AG20443 (cell line): ENCODE data around the gene LRIT2.

Experiments used
- DNase-seq: peaks from one replicate; pipeline ENCODE4 v3.0.0; 2012; ENCODE audit warnings: low spot score, mixed read lengths

LRIT2 gene

DNA sequence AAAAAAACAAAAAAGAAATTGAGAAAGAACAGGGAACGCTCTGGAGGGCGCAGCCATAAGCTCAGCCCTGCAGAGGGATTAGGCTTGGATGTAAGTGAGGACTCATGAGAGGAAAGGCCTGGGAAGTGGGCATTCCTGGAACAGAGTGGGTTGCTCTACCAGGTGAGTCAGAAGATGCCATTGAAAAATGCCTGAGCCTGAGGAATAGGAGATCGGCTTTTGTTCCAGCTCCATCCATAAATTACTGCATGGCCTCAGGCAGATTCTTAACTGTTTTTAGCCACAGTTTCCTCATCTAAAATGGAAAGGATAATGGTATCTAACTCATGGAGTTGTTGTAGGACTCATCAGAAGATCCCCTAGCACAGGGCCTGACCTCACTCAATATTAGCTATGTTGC is 18.4 kb upstream of the LRIT2 start:
- DNase-seq = no peak

DNA sequence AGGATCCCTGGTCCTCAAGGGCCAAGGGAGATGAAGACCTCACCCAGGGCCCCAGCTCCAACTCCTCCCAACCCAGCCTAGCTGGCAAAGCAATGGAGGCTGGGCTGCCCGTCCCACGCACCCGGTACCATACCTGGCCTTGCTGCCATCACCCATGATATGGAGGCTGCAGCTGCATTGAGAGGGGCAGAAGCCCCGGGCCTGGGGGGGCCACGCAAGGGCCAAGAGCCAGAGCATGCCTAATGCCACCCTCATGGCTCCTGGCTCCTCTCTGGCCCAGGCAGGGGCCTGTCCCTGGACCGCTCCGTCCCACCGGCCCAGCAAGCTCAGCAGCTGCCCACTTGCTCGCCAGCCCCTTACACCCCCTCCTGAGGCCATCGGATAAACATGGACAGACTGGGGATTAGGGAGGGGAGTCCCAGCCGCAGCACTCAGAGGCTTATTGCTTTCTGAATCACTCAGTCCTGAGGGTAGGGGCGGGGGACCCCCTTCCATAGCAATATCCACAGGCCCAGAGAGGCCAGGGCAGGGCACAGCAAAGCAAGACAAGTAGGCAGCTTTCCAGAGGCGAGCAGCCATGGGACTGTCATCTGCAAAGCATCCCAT is 15.9 kb upstream of the LRIT2 start, which contains the start of gene LRIT1:
LRIT1 (minus strand) TSS at position 362 of the 606 bp plus-strand sequence; CDS start at position 255, 107 bp downstream.
- DNase-seq = no peak

DNA sequence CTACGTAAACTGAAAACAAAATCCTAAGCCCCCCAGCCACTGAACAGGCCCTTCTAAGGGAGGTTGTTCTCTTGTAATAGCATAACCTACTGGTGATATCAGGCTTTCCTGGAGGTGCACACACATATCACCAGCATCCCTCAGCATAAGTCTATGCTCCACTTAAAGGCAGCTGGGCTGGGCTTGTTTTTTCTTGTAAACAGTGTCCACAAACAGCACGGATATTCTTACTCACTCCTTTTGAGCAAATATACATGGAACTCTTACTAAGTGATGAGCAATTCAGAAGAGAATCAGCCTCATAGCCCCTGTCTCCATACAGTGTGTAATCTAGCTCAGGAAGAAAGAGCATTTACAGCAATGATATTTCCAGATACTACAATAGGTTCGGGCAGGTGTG is 13.6 kb upstream of the LRIT2 start:
- DNase-seq = no peak

DNA sequence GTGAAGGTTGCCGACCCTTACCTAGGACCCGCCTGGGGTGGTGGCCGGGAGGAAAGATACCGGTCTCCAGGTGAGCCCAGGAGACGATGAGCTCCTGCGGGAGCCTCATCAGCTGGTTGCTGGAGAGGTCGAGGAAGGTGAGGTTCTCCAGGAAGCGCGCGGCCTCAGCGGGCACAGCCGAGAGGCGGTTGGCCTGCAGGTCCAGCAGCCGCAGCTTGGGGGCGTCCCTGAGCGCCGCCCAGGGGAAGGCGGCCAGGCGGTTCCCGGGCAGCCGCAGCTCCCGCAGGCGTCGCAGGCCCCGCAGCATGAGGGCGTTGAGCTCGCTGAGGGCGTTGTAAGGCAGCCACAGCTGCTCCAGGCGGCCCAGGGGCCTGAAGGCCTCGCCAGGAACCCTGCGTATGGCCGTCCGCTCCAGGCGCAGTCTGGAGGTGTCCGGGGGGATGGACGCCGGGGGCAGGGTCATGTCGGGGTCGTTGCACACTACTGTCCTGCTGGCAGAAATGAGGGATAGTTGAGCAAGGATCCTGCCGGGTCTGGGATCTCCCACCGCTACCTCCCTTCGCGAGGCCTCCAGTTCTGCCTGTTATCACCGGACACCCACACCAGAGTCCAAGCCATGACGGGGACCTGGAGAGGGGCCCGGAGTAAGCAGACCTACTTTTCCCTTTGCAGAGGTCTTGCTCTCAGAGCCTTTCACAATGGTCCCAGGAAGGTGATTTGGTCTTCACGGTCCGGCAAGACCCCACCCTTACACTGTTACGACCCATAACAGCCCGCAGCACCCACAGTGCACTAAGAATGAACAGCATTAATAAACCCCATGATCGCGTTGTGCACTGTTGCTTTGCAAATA is 12.1 kb upstream of the LRIT2 start:
- DNase-seq = peak; percentile 34

DNA sequence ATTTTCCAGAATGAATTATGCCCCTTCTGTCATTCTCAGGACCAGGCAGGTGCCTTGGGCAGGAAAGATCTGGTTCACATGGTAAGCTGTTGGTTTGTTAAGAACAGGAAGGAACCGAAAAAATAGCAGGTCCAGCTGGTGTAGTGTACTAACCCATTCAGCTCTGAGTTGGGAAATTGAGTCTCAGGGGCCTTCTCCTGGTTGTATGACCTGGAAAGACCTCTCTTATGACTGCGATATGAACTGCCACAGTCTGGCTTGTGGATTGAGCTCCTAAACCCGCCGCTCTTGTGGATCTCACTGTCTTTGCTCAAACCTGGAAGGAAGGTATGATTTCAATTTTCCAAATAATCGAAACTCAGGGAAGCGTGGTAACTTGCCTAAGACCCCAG is 11.5 kb upstream of the LRIT2 start:
- no peak for DNase-seq

DNA sequence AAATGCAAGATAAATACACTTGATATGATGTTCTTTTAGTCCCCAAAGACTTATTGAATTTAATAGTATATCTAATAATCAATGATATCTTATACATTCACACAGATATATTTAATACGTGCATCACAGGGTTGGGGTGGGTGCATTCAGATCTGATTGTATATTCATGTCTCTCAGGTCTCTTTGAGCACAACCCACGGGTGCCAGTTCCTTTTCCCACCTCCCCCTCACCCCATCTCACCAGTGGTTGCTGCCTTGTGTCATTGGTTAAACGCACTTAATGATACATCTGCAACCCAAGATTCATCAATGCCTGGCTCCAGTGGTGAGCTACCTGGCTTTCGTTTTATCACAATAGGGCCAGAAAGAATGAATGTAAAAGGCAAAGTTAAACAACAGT is 9.8 kb upstream of the LRIT2 start:
- DNase-seq = no peak

DNA sequence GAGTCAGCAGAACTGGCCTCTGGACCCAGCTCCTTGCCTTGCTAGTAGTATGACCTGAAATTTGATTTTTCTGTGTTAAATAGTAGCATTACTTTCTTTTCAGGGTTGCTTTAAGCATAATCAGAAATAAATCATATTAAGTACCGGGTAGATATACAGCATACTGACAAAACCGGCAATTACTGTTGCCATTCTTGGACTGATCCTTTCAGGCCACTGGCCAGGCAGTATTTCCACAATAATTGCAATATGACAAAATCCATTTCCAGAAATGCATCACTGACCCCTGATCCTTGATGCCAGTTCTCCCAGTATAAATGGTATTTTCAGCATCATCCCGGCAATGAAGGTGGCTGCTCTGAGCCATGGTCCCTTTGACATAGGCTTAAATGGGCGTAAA is 9.1 kb upstream of the LRIT2 start:
- DNase-seq = no peak

DNA sequence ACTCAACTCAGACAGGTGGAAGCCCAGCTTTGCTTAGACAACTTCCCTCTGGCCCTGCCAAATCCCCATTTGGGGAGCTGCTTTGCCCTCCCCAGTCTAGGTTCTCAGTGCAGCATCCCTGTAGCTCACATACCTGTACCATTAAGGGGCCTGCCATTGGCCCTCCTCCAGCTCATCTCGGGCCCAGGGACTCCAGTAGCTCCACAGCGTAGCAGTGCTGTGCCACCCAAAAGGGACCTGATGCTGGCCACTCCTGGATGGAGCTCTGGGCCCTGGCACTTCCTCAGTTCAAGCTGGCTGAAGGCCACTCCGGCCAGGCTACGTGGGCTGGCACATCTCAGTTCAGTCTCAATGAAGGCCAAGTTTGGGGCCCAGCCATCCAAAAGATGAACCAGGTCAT is 8.6 kb upstream of the LRIT2 start:
- no peak for DNase-seq

DNA sequence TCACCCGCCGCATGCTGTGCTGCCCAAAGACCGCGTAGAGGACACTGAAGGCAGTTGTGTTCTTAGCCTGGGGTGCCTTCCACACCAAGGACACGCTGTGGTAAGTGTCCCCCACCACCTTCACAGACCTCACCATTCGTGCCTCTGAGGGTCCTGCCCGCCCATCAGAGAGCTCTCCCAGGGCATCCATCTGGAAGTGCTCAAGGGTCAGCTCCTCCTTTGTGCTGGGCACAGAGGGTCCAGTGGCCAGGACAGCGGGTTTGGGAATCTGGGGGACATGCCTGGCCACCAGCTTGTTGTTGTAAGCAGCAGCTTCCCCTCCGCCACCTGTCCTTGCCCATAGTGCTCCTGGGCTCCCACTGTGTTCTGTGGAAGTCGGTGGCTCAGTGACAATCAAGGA is 7.0 kb upstream of the LRIT2 start:
- no peak for DNase-seq

DNA sequence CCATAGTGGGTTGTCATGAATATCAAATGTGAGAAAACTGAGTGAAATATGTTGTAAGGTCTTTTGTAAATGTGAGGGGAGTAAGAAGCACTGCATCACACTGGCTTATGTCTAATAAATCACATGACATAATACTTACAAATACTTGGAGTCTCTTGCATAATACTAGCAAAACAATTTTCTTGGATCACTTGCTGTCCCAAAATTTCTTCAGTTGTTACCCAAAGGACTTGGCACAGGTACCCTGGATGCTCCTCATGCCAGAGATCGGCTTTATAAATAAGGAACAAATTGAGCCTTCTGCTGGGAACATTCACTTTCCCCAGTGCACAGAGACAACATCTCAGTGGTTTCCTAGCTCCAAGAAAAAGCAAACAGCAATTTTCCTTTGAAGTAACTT is 5.0 kb upstream of the LRIT2 start:
- DNase-seq = no peak

DNA sequence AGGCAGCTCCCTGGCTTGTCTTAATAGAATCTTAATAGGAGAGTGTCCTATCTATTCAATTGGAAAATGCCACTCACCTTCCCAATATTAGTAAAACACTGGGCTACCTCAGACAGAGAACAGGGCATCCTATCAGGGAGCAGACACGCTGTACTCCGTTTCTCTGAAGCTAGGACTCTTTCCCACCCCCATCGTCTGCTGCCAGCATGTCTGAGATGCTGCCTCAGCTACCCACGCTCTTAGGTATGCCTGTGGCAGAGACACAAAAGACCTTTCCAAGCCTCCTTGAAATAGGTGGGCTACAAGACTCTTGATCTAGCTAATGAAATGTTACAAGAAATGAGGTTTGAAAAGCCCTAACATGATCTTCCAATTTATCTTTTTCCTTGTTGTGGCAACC is 2.5 kb upstream of the LRIT2 start:
- DNase-seq = no peak

DNA sequence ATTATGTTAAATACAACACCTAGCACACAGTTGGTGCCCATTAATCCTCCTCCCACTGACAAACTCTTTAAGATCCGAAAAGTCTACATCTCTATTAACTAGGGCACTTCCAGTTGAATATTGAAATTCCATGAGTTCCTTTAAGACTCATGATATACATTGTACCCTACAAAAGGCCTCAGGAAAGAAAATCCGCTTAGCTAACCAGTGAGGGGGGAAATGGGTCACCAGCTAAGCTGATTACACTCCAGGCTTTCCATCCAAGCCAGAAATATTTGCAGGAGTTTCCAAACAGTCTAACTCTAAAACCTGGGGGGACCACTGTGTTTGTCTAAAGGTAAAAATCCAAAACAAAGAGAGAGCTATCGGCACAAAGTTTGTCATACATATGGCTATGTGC is 1.3 kb upstream of the LRIT2 start:
- no peak for DNase-seq

DNA sequence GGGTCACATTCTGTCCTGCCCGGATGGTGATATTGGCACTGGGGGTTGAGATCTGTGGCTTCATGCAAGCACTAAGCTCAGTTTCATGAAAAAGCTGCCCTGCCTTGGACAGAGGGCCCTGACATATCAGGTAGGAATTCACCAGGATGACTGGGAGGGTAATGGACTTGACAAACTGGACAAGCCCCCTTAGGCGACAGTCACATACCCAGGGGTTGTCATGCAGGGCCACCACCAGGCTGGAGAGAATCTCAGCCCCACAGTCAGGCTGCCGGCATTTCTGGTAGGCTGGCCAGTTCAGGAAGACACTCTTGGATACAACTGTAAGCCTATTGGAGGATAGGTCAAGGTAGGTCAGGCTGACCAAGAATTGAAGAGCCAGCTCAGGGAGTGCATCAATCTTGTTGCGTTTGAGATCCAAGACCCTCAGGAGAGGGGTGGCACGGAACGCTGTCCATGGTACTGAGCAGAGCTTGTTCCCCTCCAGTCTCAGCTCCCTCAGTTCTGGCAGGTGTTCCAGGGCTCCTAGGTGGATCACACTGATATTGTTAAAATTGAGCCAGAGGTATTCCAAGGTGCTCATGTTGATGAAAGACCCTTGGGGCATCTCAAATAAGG is 824 bp downstream of the LRIT2 start:
- DNase-seq = no peak

DNA sequence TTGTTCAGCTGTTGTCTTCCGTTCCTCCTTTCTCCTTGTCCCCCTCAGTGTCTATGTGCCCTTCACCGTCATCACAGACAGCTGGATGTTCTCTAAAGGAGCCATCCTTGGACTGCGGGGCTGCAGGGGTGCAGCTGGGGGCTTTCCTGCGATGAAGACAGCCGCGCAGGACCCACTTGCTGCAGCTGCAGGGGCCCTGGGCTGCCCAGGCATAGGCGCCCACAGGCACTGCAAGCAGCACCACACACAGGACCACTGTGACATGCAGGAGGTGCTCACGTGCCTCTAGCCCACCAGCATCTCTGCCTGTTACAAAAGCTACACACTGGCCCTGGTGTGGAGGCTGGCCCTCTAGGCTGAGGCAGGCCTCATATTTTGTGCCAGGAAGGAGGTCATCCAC is 3.4 kb downstream of the LRIT2 start:
- no peak for DNase-seq

DNA sequence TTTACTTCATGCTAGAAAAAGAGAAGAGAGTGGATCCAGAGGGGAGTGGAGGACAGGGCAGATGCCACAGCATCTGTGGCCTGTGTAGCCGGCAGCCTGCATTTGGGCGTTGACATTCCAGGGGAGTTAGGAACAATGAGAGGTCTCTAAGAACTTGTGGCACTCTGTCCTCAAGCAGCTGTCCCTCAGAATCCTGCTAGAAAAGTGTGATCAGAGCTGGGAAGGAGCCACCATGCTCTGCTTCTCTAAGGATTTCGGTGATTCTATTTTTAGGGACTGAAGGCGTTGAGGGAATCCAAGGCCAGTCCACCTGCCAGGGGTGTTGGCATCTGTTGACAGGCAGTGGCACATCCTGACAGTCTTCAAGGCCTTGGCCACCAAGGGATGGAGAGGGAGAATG is 7.6 kb downstream of the LRIT2 start:
- no peak for DNase-seq

DNA sequence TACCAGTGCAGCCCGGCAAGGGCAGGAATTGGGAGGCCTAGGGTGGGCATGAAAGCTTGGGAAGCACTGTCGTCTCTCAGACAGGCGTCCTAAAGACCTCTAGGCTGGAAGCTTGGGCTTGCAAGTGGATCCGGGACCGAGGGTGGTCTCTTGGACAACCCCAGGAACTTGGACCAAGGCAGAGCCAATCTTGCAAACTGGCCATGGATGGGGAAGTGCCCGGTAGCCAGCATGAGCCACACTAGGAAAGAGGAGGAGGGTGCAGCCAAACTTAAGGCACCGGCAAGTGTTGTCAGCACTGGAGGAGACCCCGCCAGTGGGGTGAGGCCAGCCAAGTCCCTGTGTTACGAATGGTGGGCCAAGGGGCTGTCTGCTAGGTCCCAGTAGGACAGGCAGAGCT is 8.5 kb downstream of the LRIT2 start:
- DNase-seq = no peak

DNA sequence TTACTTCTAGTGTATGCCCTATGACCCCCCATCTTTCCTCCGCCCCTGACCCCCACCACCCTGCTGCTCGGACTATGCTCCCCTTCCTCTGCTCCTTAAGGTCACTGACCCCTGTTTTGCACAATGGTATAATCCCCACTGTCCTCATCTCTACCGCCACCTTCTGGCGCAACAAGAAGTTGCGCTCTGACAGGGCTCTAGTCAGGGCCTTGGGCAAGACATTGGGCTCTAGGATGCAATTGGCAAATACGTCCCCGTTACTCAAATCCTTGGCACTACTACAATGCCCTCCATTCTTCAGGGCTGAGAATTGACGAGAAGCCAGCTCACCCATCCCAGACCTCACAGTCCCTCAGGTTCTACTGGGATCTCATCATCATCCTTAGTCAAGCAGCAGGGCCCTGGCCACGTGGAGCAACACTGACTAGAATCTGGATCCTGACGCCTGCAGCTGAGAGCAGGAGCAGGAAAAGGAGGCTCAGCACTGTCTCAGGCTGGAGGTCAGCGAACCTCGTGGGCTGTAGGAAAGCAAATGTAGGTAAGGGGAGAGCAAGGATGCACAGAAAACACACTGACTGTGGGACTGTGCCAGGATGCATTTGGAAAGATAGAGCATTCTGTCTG is 10.6 kb downstream of the LRIT2 start:
- no peak for DNase-seq

DNA sequence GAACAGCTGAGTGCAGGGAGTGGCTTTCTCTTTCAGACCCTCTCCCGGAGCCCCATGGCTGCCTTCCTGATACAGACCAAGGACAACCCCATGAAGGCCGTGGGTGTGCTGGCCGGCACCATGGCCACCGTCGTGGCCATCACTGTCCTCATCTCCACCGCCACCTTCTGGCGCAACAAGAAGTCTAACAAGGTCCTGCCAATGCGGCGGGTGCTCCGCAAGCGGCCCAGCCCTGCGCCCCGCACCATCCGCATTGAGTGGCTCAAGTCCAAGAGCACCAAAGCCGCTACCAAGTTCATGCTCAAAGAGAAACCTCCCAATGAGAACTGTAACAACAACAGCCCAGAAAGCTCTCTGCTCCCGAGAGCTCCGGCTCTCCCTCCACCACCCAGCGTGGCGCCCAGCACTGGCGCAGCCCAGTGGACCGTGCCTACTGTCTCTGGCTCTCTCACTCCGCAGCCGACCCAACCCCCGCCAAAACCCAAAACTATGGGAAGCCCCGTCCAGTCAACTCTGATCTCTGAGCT is 11.2 kb downstream of the LRIT2 start:
- DNase-seq = no peak

DNA sequence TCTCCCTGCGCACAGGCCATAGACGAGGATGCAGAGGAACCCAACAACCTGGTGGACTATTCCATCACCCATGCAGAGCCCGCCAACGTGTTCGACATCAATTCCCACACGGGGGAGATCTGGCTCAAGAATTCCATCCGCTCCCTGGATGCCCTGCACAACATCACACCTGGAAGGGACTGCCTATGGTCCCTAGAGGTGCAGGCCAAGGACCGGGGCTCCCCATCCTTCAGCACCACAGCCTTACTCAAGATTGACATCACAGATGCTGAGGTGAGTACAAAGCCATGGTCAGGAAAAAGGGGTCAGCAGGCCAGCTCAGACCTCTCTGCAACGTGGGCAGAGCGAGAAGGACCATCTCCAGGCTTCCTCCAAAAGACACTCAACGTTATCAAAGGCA is 12.3 kb downstream of the LRIT2 start:
- no peak for DNase-seq

DNA sequence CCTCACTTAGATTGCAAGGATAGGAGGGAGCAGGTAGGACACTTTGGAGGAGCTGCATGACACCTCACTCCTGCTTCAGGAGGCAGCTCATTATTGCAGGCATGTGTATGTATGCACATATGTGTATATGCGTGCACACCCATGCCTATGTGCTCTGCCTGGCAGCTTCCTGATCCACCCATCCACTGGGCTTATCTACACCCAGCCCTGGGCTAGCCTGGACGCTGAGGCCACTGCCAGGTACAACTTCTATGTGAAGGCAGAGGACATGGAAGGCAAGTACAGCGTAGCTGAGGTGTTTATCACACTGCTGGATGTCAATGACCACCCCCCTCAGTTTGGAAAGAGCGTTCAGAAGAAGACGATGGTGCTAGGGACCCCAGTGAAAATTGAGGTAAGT is 13.3 kb downstream of the LRIT2 start:
- DNase-seq = no peak

DNA sequence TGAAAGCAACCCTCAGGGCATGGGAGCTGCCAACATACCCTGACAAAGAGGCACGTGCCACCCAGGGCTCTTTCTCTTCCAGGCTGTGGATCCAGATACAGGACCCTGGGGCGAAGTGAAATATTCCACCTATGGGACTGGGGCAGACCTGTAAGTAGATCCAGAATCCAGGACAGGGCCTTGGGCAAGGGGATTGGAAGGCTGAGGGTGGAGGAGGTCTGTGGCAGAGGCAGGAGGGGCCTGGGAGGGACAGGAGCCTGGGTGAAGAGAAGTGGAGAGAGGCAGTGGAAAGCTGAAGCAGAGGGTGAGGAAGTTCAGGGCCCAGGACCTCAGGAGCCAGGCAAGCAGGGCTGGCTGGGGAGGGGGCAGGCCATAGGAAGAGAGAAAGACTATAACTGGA is 13.8 kb downstream of the LRIT2 start:
- no peak for DNase-seq

DNA sequence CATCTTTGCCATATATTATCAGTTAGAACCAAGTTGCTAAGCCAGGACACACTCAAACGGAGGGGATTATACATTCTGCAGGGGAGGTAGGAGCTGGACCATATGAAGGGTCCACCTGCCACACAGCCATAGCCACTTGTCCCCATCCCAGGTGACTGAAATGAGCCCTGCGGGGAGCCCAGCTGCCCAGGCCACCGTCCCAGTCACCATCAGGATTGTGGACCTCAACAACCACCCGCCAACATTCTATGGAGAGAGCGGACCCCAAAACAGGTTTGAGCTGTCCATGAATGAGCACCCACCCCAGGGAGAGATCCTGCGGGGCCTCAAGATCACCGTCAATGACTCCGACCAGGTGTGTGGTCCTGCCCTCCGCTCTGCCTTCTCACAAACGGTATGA is 17.3 kb downstream of the LRIT2 start:
- DNase-seq = no peak
